ENCODE measurements around the gene FIBCD1.

GRCh38 chr9:130862217-130862616 lies 76.8 kb downstream of the FIBCD1 start:
- TF ChIP-seq CTCF (IDR thresholded peaks at IDR 0.05; ENCODE audit: insufficient read depth, low read depth, low read length) (no peak), EZH2 (IDR thresholded peaks at IDR 0.05; ENCODE audit: insufficient read depth, low read length) (no peak)

Measured in astrocyte (in vitro differentiated cells and primary cell).